OCI-LY1 (cell line): ENCODE data around the gene SELENOT.

Experiments
- H2AFZ ChIP-seq: fragments of 200-600 bp; sonication (generic), shearing (Covaris generic); 2 replicates; pipeline ENCODE4 v1.6.0; 2014; ENCODE audit warnings: antibody characterized with exemption, mild to moderate bottlenecking, low read length
- H3F3A ChIP-seq: fragments of 200-600 bp; sonication (generic), shearing (Covaris generic); 2 replicates; pipeline ENCODE4 v1.6.0; 2014; ENCODE audit warnings: mild to moderate bottlenecking, antibody characterized with exemption, low read length, moderate library complexity; ENCODE audit not compliant: insufficient read depth
- H3K27ac ChIP-seq: fragments of 200-600 bp; sonication (generic); 2 replicates; pipeline ENCODE4 v1.5.1; 2014; ENCODE audit warnings: low read length, mixed run types, mild to moderate bottlenecking, low read depth; ENCODE audit not compliant: poor library complexity, severe bottlenecking
- H3K27me3 ChIP-seq: fragments of 200-600 bp; sonication (generic); 2 replicates; pipeline ENCODE4 v1.6.0; 2014; ENCODE audit warnings: antibody characterized with exemption, mild to moderate bottlenecking, low read length, moderate library complexity; ENCODE audit not compliant: insufficient read depth
- H3K36me3 ChIP-seq: fragments of 200-600 bp; sonication (generic); 2 replicates; pipeline ENCODE4 v1.6.1; 2014; ENCODE audit warnings: mild to moderate bottlenecking, antibody characterized with exemption, low read length, moderate library complexity, mixed read lengths; ENCODE audit not compliant: insufficient read depth
- H3K4me1 ChIP-seq: fragments of 200-600 bp; sonication (generic); 2 replicates; pipeline ENCODE4 v1.5.1; 2014; ENCODE audit warnings: mild to moderate bottlenecking, low read length, moderate library complexity; ENCODE audit not compliant: insufficient read depth, severe bottlenecking
- H3K4me2 ChIP-seq: fragments of 200-600 bp; sonication (generic), shearing (Covaris generic); 2 replicates; pipeline ENCODE4 v1.6.1; 2014; ENCODE audit warnings: low read length
- H3K4me3 ChIP-seq: fragments of 200-600 bp; sonication (generic); 2 replicates; pipeline ENCODE4 v1.5.1; 2014; ENCODE audit warnings: low read length, low read depth, mild to moderate bottlenecking, mixed read lengths; ENCODE audit not compliant: poor library complexity, severe bottlenecking
- H3K79me2 ChIP-seq: fragments of 200-600 bp; shearing (Covaris generic); 2 replicates; pipeline ENCODE4 v1.6.1; 2016; ENCODE audit warnings: mixed run types, low read length, mixed read lengths; ENCODE audit not compliant: insufficient read depth
- H3K9ac ChIP-seq: fragments of 200-600 bp; sonication (generic), shearing (Covaris generic); 2 replicates; pipeline ENCODE4 v1.6.1; 2014; ENCODE audit warnings: mild to moderate bottlenecking, low read length, mixed read lengths
- H3K9me2 ChIP-seq: fragments of 200-600 bp; sonication (generic), shearing (Covaris generic); 2 replicates; pipeline ENCODE4 v1.6.1; 2014; ENCODE audit warnings: low read depth, mild to moderate bottlenecking, low read length, mixed read lengths
- H3K9me3 ChIP-seq: fragments of 200-600 bp; shearing (Covaris generic); 2 replicates; pipeline ENCODE4 v1.6.1; 2014; ENCODE audit warnings: low read length, mixed read lengths
- H4K20me1 ChIP-seq: fragments of 200-600 bp; sonication (generic), shearing (Covaris generic); 2 replicates; pipeline ENCODE4 v1.6.0; 2016; ENCODE audit warnings: mild to moderate bottlenecking, low read length; ENCODE audit not compliant: insufficient read depth
- CTCF ChIP-seq: fragments of 200-600 bp; sonication (generic), shearing (Covaris generic); IDR thresholded peaks from 2 replicates; pipeline ENCODE4 v1.5.1; 2017; ENCODE audit warnings: mild to moderate bottlenecking, antibody characterized with exemption, low read length, moderate library complexity, mixed read lengths
- EZH2 ChIP-seq: fragments of 200-600 bp; sonication (generic), shearing (Covaris generic); IDR thresholded peaks from 2 replicates; pipeline ENCODE4 v1.8.0; 2017; ENCODE audit warnings: borderline replicate concordance, mixed run types, mild to moderate bottlenecking, antibody characterized with exemption, low read length, moderate library complexity, mixed read lengths

The SELENOT gene

GRCh38 chr3:150623945-150624344 lies 20.8 kb downstream of the SELENOT start:
- H3K27ac ChIP-seq = no peak overlapping the region
- no peak overlapping the region for H3K4me3 ChIP-seq
- H3K9ac ChIP-seq = no peak overlapping the region
- no peak overlapping the region for H2AFZ ChIP-seq
- no peaks in the 10 kb centered on the region for H3K9me2 ChIP-seq
- no peaks in the 10 kb centered on the region for H3K9me3 ChIP-seq
- TF ChIP-seq CTCF (no peak), EZH2 (no peak)
- H3K27me3 ChIP-seq = no peaks in the 10 kb centered on the region
- peaks cover 10% of the 10 kb centered on the region for H4K20me1 ChIP-seq
- H3F3A ChIP-seq = no peaks in the 10 kb centered on the region
- H3K4me1 ChIP-seq = no peaks in the 10 kb centered on the region
- no peak overlapping the region for H3K4me2 ChIP-seq
- H3K79me2 ChIP-seq = peaks cover 52% of the 10 kb centered on the region
- H3K36me3 ChIP-seq = peaks cover 77% of the 10 kb centered on the region

- TF ChIP-seq EZH2 (no peak), CTCF (no peak)
- Histone ChIP-seq H3K79me2 (peaks cover 29% of the 10 kb centered on the region), H4K20me1 (peaks cover 8% of the 10 kb centered on the region; the same call in 1 of the 2 replicates), H3K9me3 (no peaks in the 10 kb centered on the region), H3K4me3 (no peak overlapping the region), H3K27me3 (no peaks in the 10 kb centered on the region), H3K9ac (no peak overlapping the region), H3K9me2 (no peaks in the 10 kb centered on the region), H3K27ac (no peak overlapping the region), H3K4me2 (no peak overlapping the region), H2AFZ (no peak overlapping the region), H3K36me3 (peaks cover 86% of the 10 kb centered on the region), H3K4me1 (no peaks in the 10 kb centered on the region), H3F3A (no peaks in the 10 kb centered on the region)
These were observed 23.2 kb downstream of the SELENOT start for GRCh38 chr3:150626148-150626930.

- H3K4me2 ChIP-seq = no peak overlapping the region
- no peaks in the 10 kb centered on the region for H4K20me1 ChIP-seq
- H3K27ac ChIP-seq = no peak overlapping the region
- H2AFZ ChIP-seq = no peak overlapping the region
- no peaks in the 10 kb centered on the region for H3K9me3 ChIP-seq
- H3K4me3 ChIP-seq = no peak overlapping the region
- TF ChIP-seq EZH2 = no peak
- no peak for TF ChIP-seq CTCF
- peaks cover 17% of the 10 kb centered on the region for H3K79me2 ChIP-seq
- H3K36me3 ChIP-seq = peaks cover 82% of the 10 kb centered on the region
- no peaks in the 10 kb centered on the region for H3K27me3 ChIP-seq
- H3K9ac ChIP-seq = no peak overlapping the region
- no peaks in the 10 kb centered on the region for H3K4me1 ChIP-seq
- H3F3A ChIP-seq = no peaks in the 10 kb centered on the region
- no peaks in the 10 kb centered on the region for H3K9me2 ChIP-seq
These were observed 24.4 kb downstream of the SELENOT start for GRCh38 chr3:150627557-150627956.
